Osteocyte (in vitro differentiated cells): ENCODE measurements around the gene ISY1. TPM values are rescaled to one million over a fixed set of nuclear protein-coding genes. Genes with fewer than 3 reads are reported as not detected.

Source experiments
- DNase-seq: peaks from one replicate; pipeline ENCODE4 v3.0.0; 2021; ENCODE audit warnings: mixed read lengths; ENCODE audit not compliant: unreplicated experiment; ENCODE audit errors: extremely low spot score
- H3K27ac Mint-ChIP-seq: one replicate; pipeline ENCODE4 v1.8.0; 2021; ENCODE audit warnings: mild to moderate bottlenecking, mixed read lengths; ENCODE audit not compliant: unreplicated experiment
- H3K27me3 Mint-ChIP-seq: one replicate; pipeline ENCODE4 v1.8.0; 2021; ENCODE audit warnings: mixed read lengths; ENCODE audit not compliant: unreplicated experiment
- H3K36me3 Mint-ChIP-seq: one replicate; pipeline ENCODE4 v1.8.0; 2021; ENCODE audit warnings: mixed read lengths; ENCODE audit not compliant: unreplicated experiment
- H3K4me1 Mint-ChIP-seq: one replicate; pipeline ENCODE4 v1.8.0; 2021; ENCODE audit warnings: mixed read lengths; ENCODE audit not compliant: unreplicated experiment
- H3K4me3 Mint-ChIP-seq: one replicate; pipeline ENCODE4 v1.8.0; 2021; ENCODE audit warnings: mild to moderate bottlenecking, moderate library complexity, mixed read lengths; ENCODE audit not compliant: unreplicated experiment
- H3K9me3 Mint-ChIP-seq: one replicate; pipeline ENCODE4 v1.8.0; 2021; ENCODE audit warnings: mixed read lengths; ENCODE audit not compliant: unreplicated experiment
- CTCF ChIP-seq: fragments of 200-600 bp; sonication (generic); IDR thresholded peaks from 2 replicates; pipeline ENCODE4 v1.5.0; 2021; ENCODE audit warnings: antibody characterized with exemption, mild to moderate bottlenecking, moderate library complexity
- total RNA-seq: library from RNA; stranded (reverse); gene quantifications from 2 replicates; pipeline ENCODE4 v1.2.1, GENCODE V29; 2021

Gene ISY1
- total RNA-seq, 1 donor from 2014 or later, result 42.6 TPM

DNA sequence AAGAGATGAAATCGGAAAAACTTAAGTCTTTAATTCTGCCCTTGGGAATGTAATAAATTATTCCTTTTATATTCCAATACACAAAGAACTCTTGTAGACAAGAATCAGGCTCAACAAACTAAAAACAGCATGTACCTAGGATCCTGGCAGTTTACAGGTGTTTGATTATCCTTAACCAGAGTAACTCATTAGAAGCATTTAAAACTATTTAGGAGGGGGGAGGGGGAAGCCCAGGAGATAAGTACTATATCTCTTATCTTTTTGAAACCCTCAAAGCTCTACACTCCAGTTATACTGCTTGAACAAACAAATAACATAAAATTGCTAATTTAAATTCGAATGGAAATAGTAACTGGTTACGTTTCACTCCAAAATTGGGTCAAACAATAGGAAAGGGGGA is 21.0 kb upstream of the ISY1 start:
- H3K27me3 Mint-ChIP-seq, result no peaks in the 10 kb centered on the region
- no peak for TF ChIP-seq CTCF
- H3K4me3 Mint-ChIP-seq, result peak overlapping the region; percentile 95
- H3K9me3 Mint-ChIP-seq, result no peaks in the 10 kb centered on the region
- peaks cover 45% of the 10 kb centered on the region for H3K4me1 Mint-ChIP-seq
- DNase-seq, result no peak
- H3K27ac Mint-ChIP-seq, result peak overlapping the region; percentile 94
- H3K36me3 Mint-ChIP-seq, result peaks cover 15% of the 10 kb centered on the region

DNA sequence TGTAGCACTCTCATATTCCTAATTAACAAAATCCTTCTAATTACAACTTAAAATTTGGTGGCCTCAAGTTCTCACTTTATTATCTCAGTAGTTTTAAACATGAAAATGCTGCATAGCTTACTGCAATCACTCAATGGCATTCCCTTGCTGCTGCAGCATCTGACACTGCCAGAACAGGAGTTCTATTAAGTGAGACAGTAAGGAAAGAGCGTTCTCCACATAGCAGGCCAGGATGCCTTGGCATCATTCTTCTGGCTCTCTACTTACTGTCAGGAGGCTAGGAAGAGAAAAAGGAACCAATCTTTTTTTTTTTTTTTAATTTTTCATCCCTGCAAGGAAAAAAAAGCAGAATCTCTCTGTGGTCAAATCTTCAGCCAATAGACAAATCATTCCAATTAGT is 19.6 kb upstream of the ISY1 start:
- H3K27me3 Mint-ChIP-seq, result no peaks in the 10 kb centered on the region
- no peak overlapping the region for H3K4me3 Mint-ChIP-seq
- peaks cover 15% of the 10 kb centered on the region for H3K36me3 Mint-ChIP-seq
- TF ChIP-seq CTCF, result no peak
- H3K9me3 Mint-ChIP-seq, result no peaks in the 10 kb centered on the region
- H3K27ac Mint-ChIP-seq, result peak overlapping the region; percentile 52
- DNase-seq, result no peak
- H3K4me1 Mint-ChIP-seq, result peaks cover 53% of the 10 kb centered on the region

GRCh38 chr3:129176051-129176450 is 15.2 kb upstream of the ISY1 start:
- no peak for DNase-seq
- H3K4me3 Mint-ChIP-seq, result no peak overlapping the region
- H3K27me3 Mint-ChIP-seq, result no peaks in the 10 kb centered on the region
- peaks cover 47% of the 10 kb centered on the region for H3K4me1 Mint-ChIP-seq
- no peak for TF ChIP-seq CTCF
- H3K9me3 Mint-ChIP-seq, result no peaks in the 10 kb centered on the region
- peaks cover 19% of the 10 kb centered on the region for H3K36me3 Mint-ChIP-seq
- H3K27ac Mint-ChIP-seq, result no peak overlapping the region

DNA sequence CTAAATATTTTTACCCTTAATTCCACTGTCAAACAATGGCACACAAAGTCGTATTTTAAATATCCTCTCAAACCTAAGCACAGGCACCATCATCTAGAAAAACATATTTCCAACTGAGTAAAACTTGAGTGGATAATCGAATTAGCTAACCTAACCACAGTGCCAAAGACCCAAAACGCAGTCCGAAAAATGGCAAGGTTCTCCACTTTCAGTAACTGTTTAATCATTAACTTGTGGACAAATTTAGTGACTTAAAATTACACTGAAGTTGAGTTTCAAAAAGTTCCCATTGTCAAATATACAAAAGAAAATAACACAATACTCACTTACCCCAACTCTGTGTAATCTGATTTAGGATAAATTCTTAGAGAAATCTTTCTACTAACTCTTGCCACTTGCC is 12.9 kb upstream of the ISY1 start:
- H3K27ac Mint-ChIP-seq, result no peak overlapping the region
- no peak overlapping the region for H3K4me3 Mint-ChIP-seq
- no peaks in the 10 kb centered on the region for H3K27me3 Mint-ChIP-seq
- no peak for DNase-seq
- no peak for TF ChIP-seq CTCF
- H3K9me3 Mint-ChIP-seq, result no peaks in the 10 kb centered on the region
- H3K36me3 Mint-ChIP-seq, result peaks cover 27% of the 10 kb centered on the region
- H3K4me1 Mint-ChIP-seq, result peaks cover 27% of the 10 kb centered on the region

DNA sequence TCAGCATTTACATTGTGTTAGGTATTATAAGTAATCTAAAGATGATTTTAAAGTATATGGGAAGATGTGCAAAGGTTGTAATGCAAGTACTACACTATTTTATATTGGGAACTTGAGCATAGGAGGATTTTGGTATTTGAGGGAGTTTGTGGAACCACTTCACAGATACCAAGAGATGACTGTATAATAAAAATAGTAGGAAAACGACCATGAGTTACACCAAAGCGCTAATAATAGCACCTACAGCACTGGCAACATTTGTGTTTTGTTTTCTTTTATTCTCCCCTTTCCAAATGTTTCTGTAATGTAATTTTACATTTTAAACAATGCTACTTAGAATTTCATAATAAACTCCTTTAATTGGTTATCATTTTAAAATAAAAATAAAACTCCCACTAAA is 12.3 kb upstream of the ISY1 start:
- DNase-seq, result no peak
- Mint-ChIP-seq H3K4me3 (no peak overlapping the region), H3K27me3 (no peaks in the 10 kb centered on the region), H3K36me3 (peaks cover 26% of the 10 kb centered on the region), H3K27ac (no peak overlapping the region), H3K9me3 (no peaks in the 10 kb centered on the region), H3K4me1 (peaks cover 26% of the 10 kb centered on the region)
- TF ChIP-seq CTCF, result no peak
